ENCODE results near the gene SMCO4.

DNA sequence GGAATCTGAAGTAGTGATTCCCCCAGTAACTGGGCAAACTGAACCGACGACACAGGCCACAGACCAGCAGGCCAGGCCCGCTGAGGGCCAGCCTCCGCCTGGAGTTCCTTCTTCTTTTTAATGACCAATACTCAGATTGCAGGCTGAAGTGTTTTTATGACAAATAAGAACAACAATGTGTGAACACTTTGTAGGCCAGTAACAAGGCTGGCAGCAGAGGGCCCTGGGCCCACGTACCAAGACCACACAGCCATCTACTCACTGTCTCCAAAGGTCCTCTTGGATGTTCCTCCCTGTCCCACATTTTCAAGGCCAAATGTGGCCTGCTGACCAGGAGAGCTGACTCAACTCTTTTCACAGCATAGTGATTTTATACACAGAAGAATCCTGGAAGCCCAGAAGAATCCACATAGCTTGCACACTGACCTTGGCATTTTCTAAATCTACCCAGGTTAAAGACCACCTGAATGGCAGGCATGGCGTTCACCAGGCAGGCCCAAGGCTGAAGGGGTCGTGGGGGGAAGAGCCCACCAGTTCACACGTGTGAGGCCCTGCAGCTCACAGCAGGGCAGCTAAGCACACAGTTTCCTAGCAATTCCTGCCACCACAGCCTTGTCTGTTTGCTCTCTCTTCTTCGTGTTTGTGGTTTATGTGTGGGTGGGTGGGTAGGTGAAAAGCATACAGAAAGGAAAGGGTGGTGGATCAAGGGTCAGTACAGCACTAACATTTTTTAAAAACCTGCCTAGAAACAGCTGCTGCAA, 13.3 kb downstream of the SMCO4 start:
- TF ChIP-seq, protein P1, sequence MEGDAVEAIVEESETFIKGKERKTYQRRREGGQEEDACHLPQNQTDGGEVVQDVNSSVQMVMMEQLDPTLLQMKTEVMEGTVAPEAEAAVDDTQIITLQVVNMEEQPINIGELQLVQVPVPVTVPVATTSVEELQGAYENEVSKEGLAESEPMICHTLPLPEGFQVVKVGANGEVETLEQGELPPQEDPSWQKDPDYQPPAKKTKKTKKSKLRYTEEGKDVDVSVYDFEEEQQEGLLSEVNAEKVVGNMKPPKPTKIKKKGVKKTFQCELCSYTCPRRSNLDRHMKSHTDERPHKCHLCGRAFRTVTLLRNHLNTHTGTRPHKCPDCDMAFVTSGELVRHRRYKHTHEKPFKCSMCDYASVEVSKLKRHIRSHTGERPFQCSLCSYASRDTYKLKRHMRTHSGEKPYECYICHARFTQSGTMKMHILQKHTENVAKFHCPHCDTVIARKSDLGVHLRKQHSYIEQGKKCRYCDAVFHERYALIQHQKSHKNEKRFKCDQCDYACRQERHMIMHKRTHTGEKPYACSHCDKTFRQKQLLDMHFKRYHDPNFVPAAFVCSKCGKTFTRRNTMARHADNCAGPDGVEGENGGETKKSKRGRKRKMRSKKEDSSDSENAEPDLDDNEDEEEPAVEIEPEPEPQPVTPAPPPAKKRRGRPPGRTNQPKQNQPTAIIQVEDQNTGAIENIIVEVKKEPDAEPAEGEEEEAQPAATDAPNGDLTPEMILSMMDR (conservative IDR thresholded peaks at IDR 0.05 in 1 of 2, IDR thresholded peaks at IDR 0.05 in 1 of 2; ENCODE audit: low read depth in 1 of 2, low read length in 2 of 2): no peak
- no peak for TF ChIP-seq EZH2 (IDR thresholded peaks at IDR 0.05; ENCODE audit: low read length, missing control alignments)
